HepG2 (cell line): ENCODE results near the gene CCN2. TPM values are rescaled to one million over a fixed set of nuclear protein-coding genes. Genes with fewer than 3 reads are reported as not detected.

ENCODE experiments used
- ADNP ChIP-seq: sonication (generic); formaldehyde crosslinking; IDR thresholded peaks from 2 replicates; pipeline ENCODE4 v1.4.0; 2020; ENCODE audit warnings: missing genetic modification reagents
- CAMTA2 ChIP-seq: sonication (generic); formaldehyde crosslinking; IDR thresholded peaks from 2 replicates; pipeline ENCODE4 v1.4.0; 2020; ENCODE audit warnings: mild to moderate bottlenecking, missing genetic modification reagents, borderline replicate concordance
- EZH2 ChIP-seq: conservative IDR thresholded peaks from 2 replicates; pipeline ENCODE4 v1.6.1; 2012; ENCODE audit warnings: mild to moderate bottlenecking, low read depth, low read length, moderate library complexity
- FOXO1 ChIP-seq: sonication (generic); formaldehyde crosslinking; IDR thresholded peaks from 2 replicates; pipeline ENCODE4 v1.4.0; 2020; ENCODE audit warnings: missing genetic modification reagents
- GABPB1 ChIP-seq: IDR thresholded peaks from 2 replicates; pipeline ENCODE4 v1.6.1; 2016; ENCODE audit warnings: mild to moderate bottlenecking, missing genetic modification reagents, moderate library complexity, missing compliant biosample characterization
- HDAC1 ChIP-seq: sonication (generic); formaldehyde crosslinking; IDR thresholded peaks from 2 replicates; pipeline ENCODE4 v1.5.1; 2020; ENCODE audit warnings: mild to moderate bottlenecking, missing genetic modification reagents
- HOXA7 ChIP-seq: sonication (generic); formaldehyde crosslinking; IDR thresholded peaks from 2 replicates; pipeline ENCODE4 v1.8.1; 2022; ENCODE audit warnings: mild to moderate bottlenecking, missing genetic modification reagents, moderate library complexity
- KDM6A ChIP-seq: IDR thresholded peaks from 2 replicates; pipeline ENCODE4 v1.6.1; 2016; ENCODE audit warnings: low read depth
- MAFF ChIP-seq: IDR thresholded peaks from 2 replicates; pipeline ENCODE4 v1.6.1; 2011; ENCODE audit warnings: low read depth, low read length, improper control_type of control experiment
- MEIS2 ChIP-seq: sonication (generic); formaldehyde crosslinking; IDR thresholded peaks from 2 replicates; pipeline ENCODE4 v1.9.0; 2021; ENCODE audit warnings: mild to moderate bottlenecking, missing genetic modification reagents
- PHF21A ChIP-seq: sonication (generic); formaldehyde crosslinking; IDR thresholded peaks from 2 replicates; pipeline ENCODE4 v1.5.0; 2020; ENCODE audit warnings: mild to moderate bottlenecking, missing genetic modification reagents
- ZBTB42 ChIP-seq: sonication (generic); formaldehyde crosslinking; IDR thresholded peaks from 2 replicates; pipeline ENCODE4 v1.5.0; 2020; ENCODE audit warnings: mild to moderate bottlenecking, missing genetic modification reagents
- ZFY ChIP-seq: sonication (generic); formaldehyde crosslinking; IDR thresholded peaks from 2 replicates; pipeline ENCODE4 v1.4.0; 2020; ENCODE audit warnings: missing genetic modification reagents
- ZNF598 ChIP-seq: sonication (generic); formaldehyde crosslinking; IDR thresholded peaks from 2 replicates; pipeline ENCODE4 v1.5.1; 2020; ENCODE audit warnings: mild to moderate bottlenecking, missing genetic modification reagents, borderline replicate concordance
- ZNF703 ChIP-seq: sonication (generic); formaldehyde crosslinking; IDR thresholded peaks from 2 replicates; pipeline ENCODE4 v1.5.1; 2020; ENCODE audit warnings: missing genetic modification reagents, mild to moderate bottlenecking, moderate library complexity, borderline replicate concordance
- ZZZ3 ChIP-seq: sonication (generic); formaldehyde crosslinking; IDR thresholded peaks from 2 replicates; pipeline ENCODE4 v1.4.0; 2020; ENCODE audit warnings: missing genetic modification reagents, mild to moderate bottlenecking, borderline replicate concordance
- polyA plus RNA-seq, 8 experiments: library from polyadenylated mRNA; depleted of rRNA in 3 of 8; stranded (reverse) in 7 of 8; unstranded in 1 of 8; fragments of >200 nt; fragmentation: Illumina TruSeq in 4 of 8; extraction: Trizol in 4 of 8; gene quantifications; 2 replicates each; pipeline versions ENCODE4 v1.2.1 to v1.2.3, GENCODE V29; 2011 to 2016; ENCODE audit warnings: low read depth in 4 of 8, missing spikeins in 1 of 8, mixed read lengths in 1 of 8; ENCODE audit not compliant: insufficient read depth in 1 of 8
- total RNA-seq, 5 experiments: library from RNA; depleted of rRNA; stranded (reverse); fragments of >200 nt; fragmentation: Illumina TruSeq; extraction: Trizol; gene quantifications; 2 replicates each; pipeline ENCODE4 v1.2.3, GENCODE V29; 2016; ENCODE audit warnings: low read depth in 1 of 5
- TF ChIP-seq, protein P1 (sequence below): sonication (generic); formaldehyde crosslinking; IDR thresholded peaks from 2 replicates; pipeline ENCODE4 v1.5.1; 2020; ENCODE audit warnings: mild to moderate bottlenecking, missing genetic modification reagents, moderate library complexity

The CCN2 gene
- total and polyA plus RNA-seq, 2 of the 13 experiments (the other 11 are each of a cell fraction or from before 2014, with no cell fraction given), result 34.7 to 316 TPM

DNA sequence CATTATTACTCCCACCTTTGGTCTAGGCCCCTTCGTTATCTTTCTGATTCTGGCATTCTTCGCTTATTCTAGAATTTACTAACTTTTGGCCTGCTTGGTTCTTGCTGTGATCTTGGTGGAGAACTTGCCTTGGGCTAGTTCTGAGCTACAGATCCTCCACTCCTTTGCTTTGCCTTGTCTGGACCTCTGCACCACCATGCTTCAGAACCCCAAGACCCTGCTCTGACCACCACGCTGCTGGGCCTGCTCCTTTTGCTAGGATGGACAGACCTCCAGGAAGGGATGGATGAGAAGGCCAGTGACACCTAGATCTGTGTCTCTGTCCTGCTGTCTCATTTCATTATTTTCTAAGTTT lies 30.4 kb upstream of the CCN2 start (continued):
- TF ChIP-seq, protein P1, sequence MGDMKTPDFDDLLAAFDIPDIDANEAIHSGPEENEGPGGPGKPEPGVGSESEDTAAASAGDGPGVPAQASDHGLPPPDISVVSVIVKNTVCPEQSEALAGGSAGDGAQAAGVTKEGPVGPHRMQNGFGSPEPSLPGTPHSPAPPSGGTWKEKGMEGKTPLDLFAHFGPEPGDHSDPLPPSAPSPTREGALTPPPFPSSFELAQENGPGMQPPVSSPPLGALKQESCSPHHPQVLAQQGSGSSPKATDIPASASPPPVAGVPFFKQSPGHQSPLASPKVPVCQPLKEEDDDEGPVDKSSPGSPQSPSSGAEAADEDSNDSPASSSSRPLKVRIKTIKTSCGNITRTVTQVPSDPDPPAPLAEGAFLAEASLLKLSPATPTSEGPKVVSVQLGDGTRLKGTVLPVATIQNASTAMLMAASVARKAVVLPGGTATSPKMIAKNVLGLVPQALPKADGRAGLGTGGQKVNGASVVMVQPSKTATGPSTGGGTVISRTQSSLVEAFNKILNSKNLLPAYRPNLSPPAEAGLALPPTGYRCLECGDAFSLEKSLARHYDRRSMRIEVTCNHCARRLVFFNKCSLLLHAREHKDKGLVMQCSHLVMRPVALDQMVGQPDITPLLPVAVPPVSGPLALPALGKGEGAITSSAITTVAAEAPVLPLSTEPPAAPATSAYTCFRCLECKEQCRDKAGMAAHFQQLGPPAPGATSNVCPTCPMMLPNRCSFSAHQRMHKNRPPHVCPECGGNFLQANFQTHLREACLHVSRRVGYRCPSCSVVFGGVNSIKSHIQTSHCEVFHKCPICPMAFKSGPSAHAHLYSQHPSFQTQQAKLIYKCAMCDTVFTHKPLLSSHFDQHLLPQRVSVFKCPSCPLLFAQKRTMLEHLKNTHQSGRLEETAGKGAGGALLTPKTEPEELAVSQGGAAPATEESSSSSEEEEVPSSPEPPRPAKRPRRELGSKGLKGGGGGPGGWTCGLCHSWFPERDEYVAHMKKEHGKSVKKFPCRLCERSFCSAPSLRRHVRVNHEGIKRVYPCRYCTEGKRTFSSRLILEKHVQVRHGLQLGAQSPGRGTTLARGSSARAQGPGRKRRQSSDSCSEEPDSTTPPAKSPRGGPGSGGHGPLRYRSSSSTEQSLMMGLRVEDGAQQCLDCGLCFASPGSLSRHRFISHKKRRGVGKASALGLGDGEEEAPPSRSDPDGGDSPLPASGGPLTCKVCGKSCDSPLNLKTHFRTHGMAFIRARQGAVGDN (CRISPR knock-in tag), result peak; percentile 39; the same call in 1 of the 2 replicates
- TF ChIP-seq HOXA7 (CRISPR knock-in tag), result no peak
- TF ChIP-seq ZNF598 (CRISPR knock-in tag), result peak; percentile 61; the same call in 1 of the 2 replicates
- peak; percentile 31; the same call in 1 of the 2 replicates for TF ChIP-seq ZFY
- TF ChIP-seq CAMTA2 (CRISPR knock-in tag), result no peak
- TF ChIP-seq MAFF, result no peak
- TF ChIP-seq KDM6A, result no peak
- no peak for TF ChIP-seq ZZZ3 (CRISPR knock-in tag)
- 0 out of 2 replicates have a peak, but pooled peaks have one; percentile 27 for TF ChIP-seq ADNP (CRISPR knock-in tag)
- no peak for TF ChIP-seq GABPB1 (CRISPR knock-in tag)
- no peak for TF ChIP-seq ZBTB42 (CRISPR knock-in tag)
- no peak for TF ChIP-seq ZNF703 (CRISPR knock-in tag)
- no peak for TF ChIP-seq MEIS2 (CRISPR knock-in tag)
- no peak for TF ChIP-seq HDAC1 (CRISPR knock-in tag)
- no peak for TF ChIP-seq PHF21A (CRISPR knock-in tag)
- no peak for TF ChIP-seq FOXO1 (CRISPR knock-in tag)
- TF ChIP-seq EZH2, result no peak
